GM19240 (cell line): Measurements from ENCODE around the gene AHNAK.
A peak's percentile ranks its signal among the peaks of the same experiment; 100 is the strongest.
"Not testable (repeated sequence)": the region's sequence is repeated elsewhere in the genome, so short reads cannot be mapped to it uniquely, and the experiment has no call there.

Experiments
- DNase-seq: peaks from one replicate; pipeline ENCODE4 v3.0.0; 2011; ENCODE audit warnings: low spot score; ENCODE audit not compliant: insufficient read length

AHNAK gene

GRCh38 chr11:62553839-62554361 is 7.3 kb upstream of the AHNAK start:
- DNase-seq: no peak

DNA sequence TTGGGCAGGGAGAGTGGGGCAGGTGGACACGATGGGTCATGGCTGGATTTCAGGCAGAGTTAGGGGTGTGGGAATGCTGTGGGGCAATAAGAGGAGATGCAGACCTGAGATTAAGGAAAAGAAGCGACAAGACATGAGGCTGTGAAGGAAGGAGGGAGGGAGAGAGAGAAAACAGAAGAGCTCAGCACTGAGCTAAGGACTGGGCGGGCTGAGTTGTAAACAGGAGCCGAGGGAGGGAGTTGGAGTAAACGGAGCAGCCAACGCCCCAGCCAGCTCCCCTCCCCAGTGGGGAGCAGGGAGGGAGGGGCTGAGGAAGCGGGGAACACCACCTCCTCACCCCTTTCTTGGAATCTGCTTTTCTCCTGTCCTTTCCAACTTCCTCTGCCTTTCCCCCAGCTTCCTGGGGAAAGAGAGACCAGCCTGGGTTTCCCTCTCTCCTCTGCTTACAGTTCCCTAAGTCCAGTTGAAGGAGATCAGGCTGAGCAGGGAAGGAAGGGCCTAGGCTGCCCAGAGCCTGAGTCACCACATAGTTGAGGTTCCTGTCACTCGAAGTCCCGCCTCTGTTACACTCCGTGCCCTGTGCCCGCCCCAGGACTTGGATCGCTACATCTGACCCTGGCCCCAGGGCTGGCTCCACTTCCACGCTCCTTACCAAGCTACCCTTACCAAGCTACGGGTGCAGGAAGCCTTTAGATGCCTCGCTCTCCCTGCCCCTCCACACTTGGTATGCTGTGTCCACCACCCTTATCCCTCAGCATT is 6.7 kb upstream of the AHNAK start:
- no peak for DNase-seq

- no peak for DNase-seq
These were observed 6.0 kb upstream of the AHNAK start for GRCh38 chr11:62552485-62553079.

- not testable (repeated sequence) for DNase-seq
These were observed 3.9 kb upstream of the AHNAK start for GRCh38 chr11:62550478-62550877.

- no peak for DNase-seq
These were observed 2.1 kb upstream of the AHNAK start for GRCh38 chr11:62548545-62549335.

DNA sequence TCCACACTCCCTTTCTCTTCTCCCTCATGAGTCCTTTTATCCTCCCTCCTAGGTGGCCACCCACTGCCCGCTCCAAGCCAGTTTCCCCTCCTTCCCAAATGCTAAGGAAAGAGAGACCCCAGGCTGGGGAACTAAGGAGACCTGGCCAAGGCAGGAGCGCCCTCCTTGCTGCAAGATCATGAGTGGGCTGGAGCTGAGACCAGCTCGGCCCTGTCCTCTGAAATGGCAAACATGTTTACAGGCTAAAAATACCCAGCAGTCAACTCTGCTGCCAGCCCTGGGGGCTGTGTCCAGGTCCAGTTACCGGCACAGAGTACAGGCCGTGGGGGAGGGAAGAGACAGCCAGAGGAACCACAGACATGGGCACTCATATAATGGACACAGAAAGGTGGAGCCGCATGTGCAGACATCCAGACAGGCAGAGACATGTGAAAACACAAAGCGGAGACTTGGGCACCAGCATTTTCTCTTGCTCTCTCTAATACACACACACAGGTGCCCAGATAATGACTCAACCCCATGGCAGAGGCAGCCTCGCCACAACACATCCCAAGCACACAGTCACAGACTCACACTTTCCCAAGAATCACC is 1.2 kb upstream of the AHNAK start:
- DNase-seq: no peak

DNA sequence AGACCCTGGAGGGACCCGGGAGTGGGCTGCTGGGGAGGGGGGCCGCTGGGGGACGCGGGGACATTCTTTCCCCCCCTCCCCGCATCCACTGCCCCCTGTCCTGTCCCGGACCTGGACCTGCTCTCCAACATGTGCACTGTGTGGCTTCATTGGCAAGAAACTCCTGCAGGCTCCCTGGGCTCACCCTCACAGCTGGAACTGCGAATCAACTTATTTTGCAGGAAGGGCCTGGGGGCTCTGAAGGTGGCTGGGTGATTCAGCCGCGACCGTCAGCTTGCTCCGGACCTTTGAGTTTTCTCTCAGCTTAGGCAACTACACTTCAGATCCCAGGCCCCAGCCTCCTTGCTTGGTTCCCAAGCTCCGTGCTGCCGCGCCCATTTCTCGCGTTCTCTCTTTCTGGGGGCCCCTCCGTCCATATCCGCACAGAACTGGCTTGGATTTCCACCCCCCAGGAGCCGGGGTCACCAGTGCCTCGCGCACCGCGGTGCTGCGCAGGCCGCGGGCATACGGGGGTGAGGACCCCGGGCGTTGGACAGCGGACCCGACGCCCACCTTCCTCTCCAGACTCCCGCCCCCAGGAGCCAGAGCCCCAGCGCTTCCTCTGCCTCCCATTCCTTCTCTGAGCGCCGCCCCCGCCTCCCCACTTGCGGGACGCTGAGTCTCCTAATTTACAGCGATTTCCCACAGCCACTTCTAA is 471 bp upstream of the AHNAK start:
- no peak for DNase-seq

GRCh38 chr11:62545437-62546243 is 966 bp downstream of the AHNAK start:
- DNase-seq: no peak

DNA sequence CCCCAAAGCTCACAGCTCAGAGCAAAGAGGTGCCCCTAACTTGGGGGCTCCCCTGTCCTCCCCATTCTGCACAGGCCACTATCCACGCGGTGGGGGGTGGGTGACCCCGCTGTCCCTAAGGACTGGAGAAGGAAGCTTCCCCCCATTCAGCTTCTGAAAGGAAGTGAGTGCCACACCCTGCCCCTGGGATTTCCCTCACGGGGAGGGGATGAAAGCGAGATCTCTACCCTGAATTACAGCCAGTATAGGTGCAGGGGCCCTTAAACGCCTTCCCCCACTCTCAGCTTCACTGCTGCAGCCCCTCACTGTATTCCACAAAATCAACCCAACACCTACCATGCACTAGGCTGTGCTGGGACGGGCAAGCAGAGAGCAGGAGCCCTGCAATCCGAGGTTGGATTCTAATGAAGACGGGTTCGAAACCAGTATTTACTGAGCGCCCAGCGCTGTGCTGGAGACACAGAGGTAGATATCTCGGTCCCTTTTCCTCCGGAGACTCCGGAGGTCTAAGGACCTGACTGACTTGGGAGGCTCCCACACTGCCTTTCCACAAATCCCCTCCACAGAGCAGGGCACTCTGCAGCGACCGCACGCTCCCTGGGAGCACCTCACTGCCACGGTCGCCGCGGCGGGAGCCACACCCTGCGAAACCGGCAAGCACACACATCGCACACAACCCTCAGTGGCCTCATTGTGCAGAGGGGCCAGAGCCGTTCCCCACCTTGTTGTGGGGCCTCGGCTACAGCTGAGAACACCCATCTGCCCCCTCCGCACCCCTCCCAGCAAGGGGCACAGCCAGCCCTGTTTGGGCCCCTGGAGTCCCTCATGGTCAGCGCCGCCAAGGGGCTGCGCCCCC is 1.8 kb downstream of the AHNAK start:
- DNase-seq: no peak

GRCh38 chr11:62543680-62544444 is 2.7 kb downstream of the AHNAK start:
- no peak for DNase-seq

- DNase-seq: peak; percentile 61
These were observed 3.6 kb downstream of the AHNAK start for GRCh38 chr11:62542750-62543567.

GRCh38 chr11:62542111-62542745 is 4.4 kb downstream of the AHNAK start:
- no peak for DNase-seq

- DNase-seq: no peak
These were observed 5.6 kb downstream of the AHNAK start for GRCh38 chr11:62540804-62541701.

DNA sequence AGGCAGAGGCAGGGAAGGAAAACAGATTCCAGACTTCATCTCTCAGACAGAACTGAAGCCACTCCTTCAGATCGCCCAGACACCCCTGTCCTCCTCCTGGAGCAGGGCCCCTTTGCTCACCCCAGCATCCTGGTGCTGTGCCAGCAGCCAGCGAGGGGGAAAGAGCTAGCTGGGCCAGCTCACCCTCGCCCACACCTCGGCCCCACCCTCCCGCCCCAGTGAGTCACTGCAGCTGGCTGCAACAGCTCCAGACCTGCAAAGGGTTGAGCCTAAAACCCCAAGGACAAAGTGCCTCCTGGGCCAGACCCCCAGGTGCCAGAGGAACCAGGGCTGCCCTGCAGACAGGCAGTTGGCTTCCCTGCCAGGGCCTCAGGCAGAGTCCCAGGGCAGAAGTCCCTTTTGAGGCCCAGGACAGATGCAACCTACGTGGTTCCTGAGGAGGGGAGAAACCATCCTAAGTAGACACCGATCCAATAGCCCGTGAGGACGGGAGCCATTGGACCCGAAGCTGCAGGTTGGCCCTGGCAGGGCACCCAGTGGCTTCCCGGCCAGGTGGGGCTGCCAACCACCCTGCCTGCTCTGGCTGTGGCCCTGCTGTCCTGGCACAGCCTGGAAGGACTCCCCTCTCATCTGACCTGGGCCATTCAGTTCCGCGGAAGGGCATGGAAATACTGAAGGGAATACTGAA is 7.2 kb downstream of the AHNAK start:
- no peak for DNase-seq

DNA sequence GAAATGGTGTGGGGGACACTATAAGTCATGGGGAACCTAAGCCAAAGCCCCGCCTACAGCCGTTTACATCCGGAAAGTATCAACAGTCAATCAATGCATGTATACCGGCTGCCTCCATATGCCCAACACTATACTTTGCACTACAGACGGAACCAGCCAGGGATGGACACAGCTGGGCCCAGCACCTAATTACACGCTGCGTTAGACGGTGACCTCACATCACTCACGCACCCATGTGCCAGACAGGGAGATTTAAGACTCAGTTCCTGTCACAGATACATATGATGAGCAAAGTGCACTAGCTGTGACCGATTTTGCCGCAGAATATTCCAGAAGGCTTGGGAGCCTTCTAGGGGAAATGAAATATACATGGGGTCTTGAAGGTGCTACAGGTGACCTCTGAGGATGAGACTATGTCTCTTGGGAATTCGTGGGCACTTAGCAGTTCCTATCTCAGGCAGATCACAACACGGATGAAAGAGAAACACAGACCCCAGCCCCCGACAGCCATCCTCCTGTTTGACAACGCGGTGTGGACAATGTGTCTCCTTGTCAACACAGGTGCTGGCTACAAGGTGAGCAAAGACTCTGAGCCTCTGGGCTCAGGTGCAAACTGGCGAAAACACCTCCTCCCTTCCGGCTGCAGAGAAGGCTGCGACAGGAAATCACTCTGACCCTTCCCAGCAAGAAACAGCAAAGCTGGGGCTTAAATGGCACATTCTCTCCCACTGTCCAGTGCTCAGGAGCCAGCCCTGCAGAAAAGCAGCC is 8.0 kb downstream of the AHNAK start:
- no peak for DNase-seq
